LoVo (cell line): ENCODE results near the gene CARD8.
"Not testable (repeated sequence)": the region's sequence is repeated elsewhere in the genome, so short reads cannot be mapped to it uniquely, and the experiment has no call there.

Experiments used
- DNase-seq: peaks from one replicate; pipeline ENCODE4 v3.0.0-alpha.2; 2016; ENCODE audit warnings: low spot score

Gene CARD8, protein sequence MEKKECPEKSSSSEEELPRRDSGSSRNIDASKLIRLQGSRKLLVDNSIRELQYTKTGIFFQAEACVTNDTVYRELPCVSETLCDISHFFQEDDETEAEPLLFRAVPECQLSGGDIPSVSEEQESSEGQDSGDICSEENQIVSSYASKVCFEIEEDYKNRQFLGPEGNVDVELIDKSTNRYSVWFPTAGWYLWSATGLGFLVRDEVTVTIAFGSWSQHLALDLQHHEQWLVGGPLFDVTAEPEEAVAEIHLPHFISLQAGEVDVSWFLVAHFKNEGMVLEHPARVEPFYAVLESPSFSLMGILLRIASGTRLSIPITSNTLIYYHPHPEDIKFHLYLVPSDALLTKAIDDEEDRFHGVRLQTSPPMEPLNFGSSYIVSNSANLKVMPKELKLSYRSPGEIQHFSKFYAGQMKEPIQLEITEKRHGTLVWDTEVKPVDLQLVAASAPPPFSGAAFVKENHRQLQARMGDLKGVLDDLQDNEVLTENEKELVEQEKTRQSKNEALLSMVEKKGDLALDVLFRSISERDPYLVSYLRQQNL

GRCh38 chr19:48255376-48256303, at the start of gene CARD8:
Gene CARD8 (minus strand): TSS chr19:48255912. CDS start chr19:48241020, 14,892 bp downstream.
- peak; percentile 80 for DNase-seq

GRCh38 chr19:48303866-48304265, 48.2 kb upstream of the CARD8 start:
- no peak for DNase-seq

DNA sequence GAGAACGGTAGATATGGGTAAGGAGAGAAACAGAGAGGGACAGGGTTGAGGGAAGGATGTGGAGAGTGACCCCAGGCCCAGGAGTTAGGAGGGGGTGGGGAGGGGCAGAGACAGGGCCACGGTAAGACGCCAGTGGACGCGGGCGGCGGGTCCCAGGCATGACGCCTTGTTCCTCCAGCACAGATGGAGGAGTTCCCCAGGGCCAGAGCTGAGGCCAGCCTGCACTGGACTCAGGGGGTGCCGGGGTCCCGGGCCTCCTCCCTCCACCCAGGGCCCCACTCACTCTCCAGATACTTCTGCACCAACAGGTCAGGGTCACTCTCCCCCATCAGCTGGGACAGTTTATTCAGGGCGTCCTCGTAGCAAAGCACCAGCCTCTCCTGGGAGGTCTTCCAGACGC, 47.7 kb upstream of the CARD8 start:
- DNase-seq, result no peak

DNA sequence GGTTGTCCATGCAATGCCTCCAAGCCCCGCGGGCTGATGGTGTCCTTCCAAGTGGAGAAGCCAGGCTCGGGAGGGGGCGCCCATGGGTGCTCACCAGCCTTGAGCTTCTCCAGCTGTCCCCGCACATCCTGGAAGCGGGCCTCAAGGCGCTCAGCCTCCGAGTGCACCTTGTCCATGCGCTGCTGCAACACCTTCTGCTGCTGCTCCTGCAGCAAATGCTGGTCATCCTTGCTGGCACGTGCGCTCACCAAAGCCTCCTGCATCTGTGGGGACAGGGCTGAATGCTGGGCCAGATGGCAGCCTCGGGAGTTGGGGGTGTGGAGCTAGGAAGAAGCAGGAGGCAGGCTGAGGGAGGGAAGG, 46.9 kb upstream of the CARD8 start:
- no peak for DNase-seq

DNA sequence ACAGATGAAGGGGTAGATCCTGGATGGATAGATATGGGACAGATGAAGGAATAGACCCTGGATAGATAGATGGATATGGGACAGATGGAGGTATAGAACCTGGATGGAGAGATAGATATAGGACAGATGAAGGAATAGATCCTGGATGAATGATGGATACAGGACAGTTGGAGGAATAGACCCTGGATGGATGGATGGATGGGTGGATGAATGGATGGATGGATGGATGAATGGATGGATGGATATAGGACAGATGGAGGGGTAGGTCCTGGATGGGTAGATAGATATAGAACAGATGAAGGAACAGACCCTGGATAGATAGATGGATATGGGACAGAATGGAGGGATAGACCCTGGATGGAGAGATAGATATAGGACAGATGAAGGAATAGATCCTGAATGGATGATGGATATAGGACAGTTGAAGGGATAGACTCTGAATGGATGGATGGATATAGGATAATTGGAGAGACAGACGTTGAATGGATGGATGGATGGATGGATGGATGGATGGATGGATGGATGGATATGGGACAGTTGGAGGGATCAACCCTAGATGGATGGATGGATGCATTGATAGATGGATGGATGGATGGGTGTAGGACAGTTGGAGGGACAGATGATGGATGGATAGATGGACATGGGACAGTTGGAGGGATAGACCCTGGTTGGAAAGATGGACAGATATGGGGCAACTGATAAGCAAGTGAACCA, 46.3 kb upstream of the CARD8 start:
- no peak for DNase-seq

GRCh38 chr19:48297975-48298374, 42.3 kb upstream of the CARD8 start:
- no peak for DNase-seq

GRCh38 chr19:48296963-48297734, 41.4 kb upstream of the CARD8 start:
- DNase-seq, result no peak

- no peak for DNase-seq
These were observed 39.7 kb upstream of the CARD8 start for GRCh38 chr19:48295458-48295857.

GRCh38 chr19:48292798-48293197, 37.1 kb upstream of the CARD8 start:
- DNase-seq, result no peak

DNA sequence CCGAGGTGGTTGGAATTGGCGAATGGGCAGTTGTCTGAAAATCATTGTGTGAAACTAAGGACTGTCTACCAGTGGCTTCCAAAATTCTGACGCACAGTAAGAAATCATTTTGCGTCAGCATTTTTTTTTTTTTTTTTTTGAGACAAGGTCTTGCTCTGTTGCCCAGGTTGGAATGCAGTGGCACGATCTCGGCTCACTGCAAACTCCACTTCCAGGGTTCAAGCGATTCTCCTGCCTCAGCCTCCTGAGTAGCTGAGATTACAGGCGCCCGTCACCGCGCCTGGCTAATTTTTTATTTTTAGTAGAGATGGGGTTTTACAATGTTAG, 35.7 kb upstream of the CARD8 start:
- DNase-seq, result not testable (repeated sequence)

DNA sequence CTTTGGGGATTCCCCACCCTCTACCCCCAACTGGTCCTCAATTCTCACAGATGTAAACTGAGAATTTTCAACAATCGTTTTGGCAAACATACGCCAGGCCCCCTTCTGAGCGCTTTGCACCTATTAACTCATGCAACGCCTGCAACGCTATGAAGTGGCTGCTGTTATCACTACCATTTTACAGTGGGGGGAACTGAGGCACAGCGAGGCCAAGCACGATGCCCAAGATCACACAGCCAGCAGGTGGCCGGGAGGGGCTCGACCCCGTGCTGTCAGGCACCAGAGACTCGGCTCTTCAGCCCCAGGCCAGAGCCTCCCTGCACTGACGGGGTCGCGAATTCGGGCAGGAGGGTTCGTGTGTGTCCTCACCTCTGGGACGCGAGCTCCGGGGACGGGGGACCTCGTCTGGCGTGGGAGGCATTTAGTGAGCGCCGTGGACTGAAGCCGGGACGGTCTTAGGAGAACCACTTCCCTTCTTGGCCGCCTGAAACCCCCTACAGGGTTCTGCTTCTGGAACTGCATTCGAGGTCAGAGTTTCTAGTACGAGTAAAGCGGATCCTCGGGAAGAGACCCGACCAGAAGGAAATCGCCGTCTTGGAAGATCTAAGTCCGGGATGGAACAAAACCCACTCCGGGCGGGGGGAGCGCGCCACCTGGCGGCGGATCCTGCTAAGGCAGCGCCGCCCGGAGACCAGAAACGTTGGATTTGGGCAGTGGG, 35.2 kb upstream of the CARD8 start:
- peak; percentile 76 for DNase-seq

- DNase-seq, result no peak
These were observed 34.7 kb upstream of the CARD8 start for GRCh38 chr19:48290401-48290770.

- no peak for DNase-seq
These were observed 32.0 kb upstream of the CARD8 start for GRCh38 chr19:48287748-48288147.

GRCh38 chr19:48284896-48285295, 29.2 kb upstream of the CARD8 start:
- no peak for DNase-seq

GRCh38 chr19:48283908-48284307, 28.2 kb upstream of the CARD8 start:
- no peak for DNase-seq

- no peak for DNase-seq
These were observed 24.0 kb upstream of the CARD8 start for GRCh38 chr19:48279747-48280146.

- DNase-seq, result no peak
These were observed 19.2 kb upstream of the CARD8 start for GRCh38 chr19:48274938-48275337.

- peak; percentile 23 for DNase-seq
These were observed 18.5 kb upstream of the CARD8 start for GRCh38 chr19:48274173-48274572.

DNA sequence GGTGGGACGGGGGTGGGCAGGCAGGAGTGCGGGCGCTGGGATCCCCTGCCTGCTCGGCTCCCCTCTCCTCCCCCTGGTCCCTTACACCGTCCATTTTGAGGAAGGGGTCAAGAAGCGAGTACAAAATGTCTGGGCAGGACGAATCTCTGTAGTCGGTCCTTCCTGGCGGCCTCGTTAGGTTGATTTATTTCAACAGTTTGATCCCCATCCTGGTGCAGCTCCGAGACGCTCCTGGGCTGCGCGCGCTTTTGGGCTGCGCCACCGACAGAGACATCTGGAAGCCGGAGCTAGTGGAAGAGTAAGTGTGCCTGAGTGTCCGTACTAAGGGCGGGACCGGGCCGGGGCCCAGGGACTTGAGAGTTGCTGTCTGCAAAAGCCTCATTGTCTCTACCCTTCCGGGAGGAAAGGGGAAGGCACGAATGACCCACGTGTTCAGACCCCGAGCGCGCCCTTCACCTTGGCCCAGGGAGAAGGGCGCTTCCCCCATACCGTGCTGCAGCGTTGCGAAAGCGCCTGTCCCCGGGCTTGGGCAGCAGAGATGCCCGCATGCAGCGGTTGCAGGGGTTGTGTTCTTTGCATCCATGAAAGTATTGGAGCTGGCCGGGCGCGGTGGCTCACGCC, 15.9 kb upstream of the CARD8 start:
- no peak for DNase-seq

- DNase-seq, result not testable (repeated sequence)
These were observed 13.9 kb upstream of the CARD8 start for GRCh38 chr19:48269617-48270026.
